Measurements from ENCODE around the gene DICER1.
"Not testable (repeated sequence)": the region's sequence is repeated elsewhere in the genome, so short reads cannot be mapped to it uniquely, and the experiment has no call there.

DICER1 gene

GRCh38 chr14:95175670-95176069, 18.3 kb upstream of the DICER1 start:
- not testable (repeated sequence) for ATAC-seq

GRCh38 chr14:95174184-95174792, 17.0 kb upstream of the DICER1 start:
- ATAC-seq = peak; percentile 52; the same call in 2 of the 3 replicates
- TF ChIP-seq CREB5 (CRISPR knock-in tag; IDR thresholded peaks at IDR 0.05; ENCODE audit: low read depth) = no peak
- no peak for TF ChIP-seq ESRRG (CRISPR knock-in tag; IDR thresholded peaks at IDR 0.05)
- TF ChIP-seq GLIS3 (CRISPR knock-in tag; IDR thresholded peaks at IDR 0.05) = no peak
- TF ChIP-seq ISL1 (CRISPR knock-in tag; IDR thresholded peaks at IDR 0.05) = no peak
- TF ChIP-seq ARNTL (CRISPR knock-in tag; IDR thresholded peaks at IDR 0.05; ENCODE audit: borderline replicate concordance, low read depth) = no peak
- TF ChIP-seq ZFP30 (CRISPR knock-in tag; IDR thresholded peaks at IDR 0.05) = no peak
- no peak for TF ChIP-seq ZNF8 (CRISPR knock-in tag; IDR thresholded peaks at IDR 0.05)
- no peak for TF ChIP-seq RARB (CRISPR knock-in tag; IDR thresholded peaks at IDR 0.05)
- no peak for TF ChIP-seq ZNF565 (CRISPR knock-in tag; conservative IDR thresholded peaks at IDR 0.05; ENCODE audit: low read depth)
- TF ChIP-seq SNAI2 (CRISPR knock-in tag; IDR thresholded peaks at IDR 0.05) = no peak
- TF ChIP-seq POU6F1 (CRISPR knock-in tag; IDR thresholded peaks at IDR 0.05; ENCODE audit: borderline replicate concordance, low read depth) = no peak
- no peak for TF ChIP-seq CSRNP3 (CRISPR knock-in tag; IDR thresholded peaks at IDR 0.05)
- no peak for TF ChIP-seq TOX (CRISPR knock-in tag; IDR thresholded peaks at IDR 0.05; ENCODE audit: borderline replicate concordance)
- TF ChIP-seq ZFP3 (CRISPR knock-in tag; IDR thresholded peaks at IDR 0.05) = no peak

- no peak for ATAC-seq
- TF ChIP-seq SNAI2 (CRISPR knock-in tag; IDR thresholded peaks at IDR 0.05) = no peak
- no peak for TF ChIP-seq ZNF70 (CRISPR knock-in tag; IDR thresholded peaks at IDR 0.05)
- TF ChIP-seq POU6F1 (CRISPR knock-in tag; IDR thresholded peaks at IDR 0.05; ENCODE audit: borderline replicate concordance, low read depth) = no peak
- no peak for TF ChIP-seq PPARA (CRISPR knock-in tag; IDR thresholded peaks at IDR 0.05; ENCODE audit: borderline replicate concordance)
- no peak for TF ChIP-seq CREB5 (CRISPR knock-in tag; IDR thresholded peaks at IDR 0.05; ENCODE audit: low read depth)
- no peak for TF ChIP-seq ZNF565 (CRISPR knock-in tag; conservative IDR thresholded peaks at IDR 0.05; ENCODE audit: low read depth)
- no peak for TF ChIP-seq TCF4 (CRISPR knock-in tag; IDR thresholded peaks at IDR 0.05; ENCODE audit: borderline replicate concordance)
- TF ChIP-seq CSRNP3 (CRISPR knock-in tag; IDR thresholded peaks at IDR 0.05) = no peak
- TF ChIP-seq ZC3H10 (CRISPR knock-in tag; IDR thresholded peaks at IDR 0.05) = no peak
Measured at GRCh38 chr14:95173518-95173917, 16.2 kb upstream of the DICER1 start.

- TF ChIP-seq ESRRG (CRISPR knock-in tag; IDR thresholded peaks at IDR 0.05) = no peak
- no peak for TF ChIP-seq ARNTL (CRISPR knock-in tag; IDR thresholded peaks at IDR 0.05; ENCODE audit: borderline replicate concordance, low read depth)
- no peak for TF ChIP-seq PPARA (CRISPR knock-in tag; IDR thresholded peaks at IDR 0.05; ENCODE audit: borderline replicate concordance)
- TF ChIP-seq ZNF565 (CRISPR knock-in tag; conservative IDR thresholded peaks at IDR 0.05; ENCODE audit: low read depth) = no peak
- TF ChIP-seq POU6F1 (CRISPR knock-in tag; IDR thresholded peaks at IDR 0.05; ENCODE audit: borderline replicate concordance, low read depth) = no peak
- no peak for TF ChIP-seq CSDC2 (CRISPR knock-in tag; IDR thresholded peaks at IDR 0.05)
- no peak for TF ChIP-seq CREB5 (CRISPR knock-in tag; IDR thresholded peaks at IDR 0.05; ENCODE audit: low read depth)
- TF ChIP-seq ISL1 (CRISPR knock-in tag; IDR thresholded peaks at IDR 0.05) = no peak
- no peak for ATAC-seq
Measured at GRCh38 chr14:95167177-95167576, 9.8 kb upstream of the DICER1 start.

Measured in SK-N-SH treated with all-trans-retinoic acid at 6 μM for 48 hours (cell line).